GM19351 (cell line): ENCODE measurements around the gene IL12A.

Experiments used
- ATAC-seq: cut with Tn5 transposase; IDR thresholded peaks from one replicate; pipeline ENCODE4 v1.9.1; 2021; ENCODE audit warnings: mild to moderate bottlenecking, moderate library complexity; ENCODE audit not compliant: unreplicated experiment

IL12A gene

DNA sequence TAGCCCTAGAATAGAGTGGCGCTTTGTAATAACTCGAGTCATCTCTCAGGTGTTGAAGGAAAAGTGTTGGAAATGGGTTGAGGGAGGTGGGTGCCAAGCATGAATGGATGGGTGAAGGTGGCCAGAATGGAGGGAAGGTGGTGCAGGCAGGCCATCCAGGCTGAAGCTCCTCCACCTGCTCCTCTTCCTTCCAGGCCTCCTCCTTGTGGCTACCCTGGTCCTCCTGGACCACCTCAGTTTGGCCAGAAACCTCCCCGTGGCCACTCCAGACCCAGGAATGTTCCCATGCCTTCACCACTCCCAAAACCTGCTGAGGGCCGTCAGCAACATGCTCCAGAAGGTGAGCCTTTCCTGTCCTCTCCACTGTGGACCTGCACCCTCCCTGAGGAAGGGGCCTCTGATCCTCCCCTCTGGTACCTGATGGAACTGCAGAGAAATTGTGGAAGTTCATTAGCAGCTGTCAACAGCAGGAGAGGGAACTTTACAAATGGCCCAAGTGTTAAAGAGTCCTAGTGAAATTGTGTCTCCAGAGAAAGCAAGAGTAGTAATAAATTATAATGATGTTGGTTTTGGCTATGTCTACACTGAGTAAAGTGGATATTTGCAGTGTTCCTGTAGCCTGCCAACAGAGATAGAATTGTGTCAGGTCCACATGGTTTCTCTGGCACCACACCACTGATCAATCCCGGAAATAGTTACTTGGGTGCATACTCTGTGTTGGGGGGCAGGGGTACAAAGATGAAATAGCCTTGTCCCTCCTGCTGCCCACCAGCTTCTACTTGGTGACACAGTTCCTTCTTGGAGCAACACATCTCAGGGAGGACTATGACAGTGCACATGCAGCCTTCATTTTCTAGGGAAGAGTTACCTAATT lies 1.6 kb downstream of the IL12A start:
- ATAC-seq = no peak

GRCh38 chr3:159991591-159991990 lies 3.0 kb downstream of the IL12A start:
- ATAC-seq = no peak

DNA sequence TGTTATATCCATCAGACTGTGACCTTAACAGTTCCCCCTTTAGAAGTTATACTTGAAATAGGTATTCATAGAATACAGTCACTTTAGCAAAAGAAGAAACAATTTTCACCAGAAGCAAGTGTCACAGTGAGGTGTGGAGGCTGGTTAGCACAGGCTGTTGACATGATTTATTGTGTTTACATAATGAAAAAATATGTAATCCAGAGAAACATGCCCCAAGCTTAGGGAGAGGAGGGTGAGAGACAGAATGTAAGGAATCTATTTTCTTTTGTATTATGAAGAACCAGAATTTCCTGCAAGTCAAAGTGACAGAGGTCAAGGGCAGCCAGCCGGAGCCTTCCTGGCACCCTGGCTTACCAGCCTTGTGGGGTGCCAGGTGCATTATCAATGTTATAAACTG lies 4.0 kb downstream of the IL12A start:
- ATAC-seq = no peak

GRCh38 chr3:159994182-159994581 lies 5.5 kb downstream of the IL12A start:
- ATAC-seq = no peak

GRCh38 chr3:159995091-159995490 lies 6.5 kb downstream of the IL12A start:
- no peak for ATAC-seq

DNA sequence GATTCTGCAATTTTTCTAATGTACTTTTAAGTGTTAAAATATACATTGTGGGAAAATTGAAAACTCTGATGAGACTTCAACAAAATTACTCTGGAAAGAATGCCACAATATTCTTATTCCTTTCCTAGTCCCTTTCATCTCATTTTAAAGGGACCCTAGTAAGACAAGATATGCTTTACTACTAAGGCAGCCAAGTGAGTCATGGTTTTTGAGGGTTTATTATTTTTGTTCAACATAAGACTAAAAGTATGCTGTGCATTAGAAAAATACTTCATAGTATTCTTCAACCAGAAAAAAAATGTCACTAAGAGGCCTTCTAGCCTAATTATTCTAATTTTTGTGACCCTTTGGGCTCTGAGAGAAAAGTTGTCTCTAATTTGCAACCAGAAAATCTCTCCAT lies 7.4 kb downstream of the IL12A start:
- no peak for ATAC-seq

- ATAC-seq = no peak
These were observed 8.3 kb downstream of the IL12A start for GRCh38 chr3:159996959-159997358.

DNA sequence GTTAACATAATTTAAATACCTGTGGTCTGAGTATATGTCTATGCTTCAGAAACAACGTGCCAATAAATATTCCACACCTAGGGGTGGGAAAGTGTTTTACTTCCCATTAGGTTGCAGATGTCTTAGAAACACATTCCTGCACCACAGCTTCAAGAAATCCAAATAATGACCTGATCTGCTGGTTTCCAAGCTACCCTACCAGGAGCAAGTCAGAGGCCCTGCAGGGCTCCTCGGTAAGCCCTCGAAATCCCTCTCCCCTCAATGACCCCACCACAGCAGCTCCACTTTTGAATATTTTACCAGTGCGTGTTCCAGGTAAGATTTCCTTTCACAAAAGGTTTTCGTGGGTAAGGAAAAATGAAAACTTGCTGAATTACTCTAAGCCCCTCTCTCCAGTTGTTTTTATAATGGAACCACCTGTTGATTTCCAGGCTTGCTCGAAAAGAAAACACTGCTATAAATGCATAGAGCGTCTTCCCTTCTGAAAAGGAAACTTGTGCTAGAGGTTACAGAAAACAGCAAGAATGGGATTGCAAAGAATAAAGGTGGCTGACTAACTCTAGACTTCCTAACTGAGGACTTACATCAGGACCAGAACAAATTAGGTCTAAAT lies 12.6 kb downstream of the IL12A start:
- ATAC-seq = no peak

- no peak for ATAC-seq
These were observed 13.4 kb downstream of the IL12A start for GRCh38 chr3:160001850-160002623.

DNA sequence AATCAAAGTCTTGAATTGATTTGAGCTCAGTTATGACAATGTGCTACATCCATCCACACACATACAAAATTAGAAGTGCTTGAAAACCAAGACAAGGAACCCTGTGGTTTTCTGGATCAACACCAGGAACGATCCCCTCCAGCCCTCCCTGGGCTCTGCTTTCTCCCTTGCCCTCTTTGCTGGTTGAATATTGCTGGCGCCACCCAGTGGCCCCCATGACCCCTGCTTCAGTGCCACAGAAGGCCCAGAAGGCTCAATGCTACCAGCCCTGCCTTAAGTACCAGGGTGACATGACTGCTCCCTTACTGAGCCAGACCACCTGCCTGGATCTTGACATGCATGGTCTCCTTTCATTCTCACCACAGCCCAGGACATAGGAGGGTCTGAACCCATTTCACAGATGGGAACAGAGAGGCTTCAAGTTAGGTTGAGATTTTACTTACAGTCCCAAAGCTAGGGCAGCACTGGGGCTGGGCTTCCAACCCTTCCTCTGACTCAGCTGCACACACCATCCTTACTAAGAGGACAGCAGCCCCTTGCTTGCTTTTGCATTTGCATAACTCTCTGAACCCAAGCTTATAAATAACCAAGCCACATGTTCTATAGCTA lies 15.0 kb downstream of the IL12A start:
- ATAC-seq = peak; percentile 92

- ATAC-seq = no peak
These were observed 16.4 kb downstream of the IL12A start for GRCh38 chr3:160005004-160005403.

DNA sequence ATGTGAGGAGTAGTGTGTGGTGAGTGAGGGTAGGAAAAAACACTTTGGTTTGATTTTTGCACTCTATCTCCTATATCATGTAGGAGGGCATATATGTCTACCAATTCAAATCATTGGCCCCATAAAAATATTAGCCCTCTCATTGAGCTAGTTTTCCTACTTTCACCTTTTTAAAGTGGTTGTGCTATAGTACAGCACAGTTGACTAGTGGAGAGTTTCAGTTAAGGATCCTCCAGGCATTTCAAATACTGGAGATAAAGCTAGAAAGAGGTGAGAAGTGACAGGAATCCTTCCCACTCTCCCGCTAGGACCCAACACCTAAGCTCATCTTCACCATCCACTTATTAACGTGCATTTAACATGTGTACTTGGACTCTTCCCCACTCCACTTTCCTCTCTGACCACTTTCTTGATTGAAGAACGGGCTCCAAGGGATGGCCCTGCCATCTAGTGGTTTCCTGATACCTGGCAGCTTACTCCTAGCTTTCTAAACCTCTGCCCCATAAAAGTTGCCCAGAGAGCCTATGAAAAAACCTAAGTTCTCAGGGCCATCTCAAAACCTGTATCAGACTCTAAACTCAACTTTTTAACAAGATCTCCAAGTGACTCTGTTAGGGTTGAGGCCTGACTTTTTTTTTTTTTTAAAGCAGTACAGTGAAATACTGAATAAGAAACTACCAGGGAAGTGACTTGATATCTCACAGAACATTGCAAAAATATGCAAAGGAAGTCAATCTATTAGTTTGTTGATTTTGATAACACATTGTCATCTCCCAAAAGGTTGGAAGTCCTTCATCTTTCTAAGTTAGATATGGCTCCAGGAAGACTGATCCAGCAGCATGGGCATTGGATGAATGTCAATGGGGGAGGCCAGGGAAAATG lies 17.9 kb downstream of the IL12A start:
- peak; percentile 27 for ATAC-seq

DNA sequence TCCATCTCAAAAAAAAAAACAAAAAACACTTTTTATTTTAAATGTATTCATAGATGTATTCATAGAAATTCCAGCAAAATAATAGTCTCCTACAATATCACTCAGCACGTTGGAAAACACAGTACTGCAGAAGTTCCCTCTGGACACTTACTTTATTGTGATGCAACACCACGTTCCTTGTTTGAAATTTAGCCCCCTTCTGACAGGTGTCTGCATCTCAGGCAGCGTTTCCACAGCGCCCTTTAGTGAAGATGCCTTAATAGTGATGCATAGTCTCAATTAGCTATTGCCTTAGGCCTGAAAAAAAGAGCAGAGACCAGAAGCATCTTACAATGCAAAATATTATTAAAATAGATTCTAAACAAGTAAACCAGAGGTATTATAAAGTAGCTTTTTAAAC lies 20.3 kb downstream of the IL12A start:
- no peak for ATAC-seq

- no peak for ATAC-seq
These were observed 20.9 kb downstream of the IL12A start for GRCh38 chr3:160009525-160009924.

- peak; percentile 63 for ATAC-seq
These were observed 21.9 kb downstream of the IL12A start for GRCh38 chr3:160010578-160010977.

GRCh38 chr3:160012108-160012507 lies 23.5 kb downstream of the IL12A start:
- peak; percentile 76 for ATAC-seq

GRCh38 chr3:160016972-160017371 lies 28.3 kb downstream of the IL12A start:
- ATAC-seq = no peak

- ATAC-seq = no peak
These were observed 30.3 kb downstream of the IL12A start for GRCh38 chr3:160018959-160019358.

GRCh38 chr3:160020057-160020711 lies 31.5 kb downstream of the IL12A start:
- ATAC-seq = no peak

- no peak for ATAC-seq
These were observed 33.4 kb downstream of the IL12A start for GRCh38 chr3:160022068-160022467.
